SIG-M5 (cell line): Measurements from ENCODE around the gene ANO1.

Experiments used
- DNase-seq: peaks from one replicate; lab custom pipeline; 2025; lab: John Stamatoyannopoulos, UW

The ANO1 gene

GRCh38 chr11:70072861-70073755 lies 5.0 kb upstream of the ANO1 start:
- no peak for DNase-seq

- DNase-seq, result no peak
These were observed 4.2 kb upstream of the ANO1 start for GRCh38 chr11:70073871-70074371.

GRCh38 chr11:70074746-70075145 lies 3.4 kb upstream of the ANO1 start:
- DNase-seq, result no peak

- no peak for DNase-seq
These were observed 2.3 kb upstream of the ANO1 start for GRCh38 chr11:70075836-70076235.

GRCh38 chr11:70076461-70076931 lies 1.6 kb upstream of the ANO1 start:
- DNase-seq, result no peak

- DNase-seq, result no peak
These were observed 564 bp upstream of the ANO1 start for GRCh38 chr11:70077411-70078094.

- no peak for DNase-seq
These were observed 882 bp downstream of the ANO1 start for GRCh38 chr11:70078781-70079616.

- no peak for DNase-seq
These were observed 1.6 kb downstream of the ANO1 start for GRCh38 chr11:70079691-70080090.

GRCh38 chr11:70080763-70081162 lies 2.6 kb downstream of the ANO1 start:
- no peak for DNase-seq

GRCh38 chr11:70082829-70083228 lies 4.7 kb downstream of the ANO1 start:
- DNase-seq, result no peak

GRCh38 chr11:70084046-70084984 lies 6.2 kb downstream of the ANO1 start:
- DNase-seq, result no peak

GRCh38 chr11:70085815-70086769 lies 8.0 kb downstream of the ANO1 start:
- DNase-seq, result no peak

- no peak for DNase-seq
These were observed 9.5 kb downstream of the ANO1 start for GRCh38 chr11:70087446-70088167.

- no peak for DNase-seq
These were observed 10.7 kb downstream of the ANO1 start for GRCh38 chr11:70088735-70089250.

- no peak for DNase-seq
These were observed 11.5 kb downstream of the ANO1 start for GRCh38 chr11:70089631-70090030.

- DNase-seq, result no peak
These were observed 12.9 kb downstream of the ANO1 start for GRCh38 chr11:70090961-70091381.

GRCh38 chr11:70091638-70092037 lies 13.5 kb downstream of the ANO1 start:
- no peak for DNase-seq

- no peak for DNase-seq
These were observed 15.0 kb downstream of the ANO1 start for GRCh38 chr11:70092959-70093715.
